GM23338 (cell line): ENCODE results near the gene OR8D2.

Experiments used
- EZH2 ChIP-seq: fragments of 200-600 bp; sonication (generic); IDR thresholded peaks from one replicate; pipeline ENCODE4 v1.8.0; 2017; ENCODE audit warnings: antibody characterized with exemption, mild to moderate bottlenecking, low read depth; ENCODE audit not compliant: unreplicated experiment
- EZH2phosphoT487 ChIP-seq: fragments of 200-600 bp; sonication (generic); IDR thresholded peaks from one replicate; pipeline ENCODE4 v1.8.1; 2018; ENCODE audit warnings: antibody characterized with exemption; ENCODE audit not compliant: unreplicated experiment
- JUNB ChIP-seq: IDR thresholded peaks from one replicate; pipeline ENCODE4 v1.6.1; 2016; ENCODE audit warnings: antibody characterized with exemption; ENCODE audit not compliant: unreplicated experiment
- NANOG ChIP-seq: IDR thresholded peaks from 2 replicates; pipeline ENCODE4 v1.6.1; 2016; ENCODE audit warnings: antibody characterized with exemption, borderline replicate concordance
- POLR2AphosphoS5 ChIP-seq: IDR thresholded peaks from 2 replicates; pipeline ENCODE4 v1.6.1; 2016; ENCODE audit warnings: antibody characterized with exemption, low read depth
- REST ChIP-seq: IDR thresholded peaks from one replicate; pipeline ENCODE4 v1.6.1; 2018; ENCODE audit warnings: antibody characterized with exemption; ENCODE audit not compliant: unreplicated experiment
- STAT1 ChIP-seq: IDR thresholded peaks from one replicate; pipeline ENCODE4 v1.6.1; 2016; ENCODE audit warnings: antibody characterized with exemption; ENCODE audit not compliant: unreplicated experiment
- ZNF331 ChIP-seq: fragments of 250-450 bp; sonication (Bioruptor Pico); IDR thresholded peaks from 2 replicates; pipeline ENCODE4 v1.5.0; 2020; ENCODE audit warnings: low read depth, mild to moderate bottlenecking, moderate library complexity
- TF ChIP-seq, protein P1 (sequence below), 2 experiments: fragments of 200-600 bp in 1 of 2; sonication (generic) in 1 of 2; conservative IDR thresholded peaks; 2 replicates each; pipeline versions ENCODE4 v1.5.1 to v1.6.1; 2016 to 2017; ENCODE audit warnings: antibody characterized with exemption in 2 of 2, low read depth in 2 of 2, mild to moderate bottlenecking in 2 of 2, moderate library complexity in 1 of 2
- TF ChIP-seq, protein P2 (sequence below): IDR thresholded peaks from 2 replicates; pipeline ENCODE4 v1.6.1; 2016; ENCODE audit warnings: antibody characterized with exemption

DNA sequence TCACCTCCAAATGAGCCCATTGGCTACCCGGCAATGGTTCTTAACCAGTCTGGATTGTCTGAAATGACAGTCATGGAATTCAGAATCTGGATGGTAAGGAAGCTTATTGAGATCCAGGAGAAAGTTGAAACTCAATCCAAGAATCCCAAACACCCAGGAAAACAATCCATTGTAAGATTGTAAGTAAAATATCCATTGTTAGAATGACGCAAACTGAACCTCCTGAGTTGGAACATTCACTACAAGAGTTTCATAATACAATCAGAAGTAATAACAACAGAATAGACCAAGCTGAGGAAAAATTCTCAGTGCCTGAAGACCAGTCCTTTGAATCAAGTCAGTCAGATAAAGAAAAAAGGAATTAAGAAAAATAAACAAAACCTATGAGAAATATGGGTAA lies 41.7 kb downstream of the OR8D2 start:
- TF ChIP-seq, protein P1, sequence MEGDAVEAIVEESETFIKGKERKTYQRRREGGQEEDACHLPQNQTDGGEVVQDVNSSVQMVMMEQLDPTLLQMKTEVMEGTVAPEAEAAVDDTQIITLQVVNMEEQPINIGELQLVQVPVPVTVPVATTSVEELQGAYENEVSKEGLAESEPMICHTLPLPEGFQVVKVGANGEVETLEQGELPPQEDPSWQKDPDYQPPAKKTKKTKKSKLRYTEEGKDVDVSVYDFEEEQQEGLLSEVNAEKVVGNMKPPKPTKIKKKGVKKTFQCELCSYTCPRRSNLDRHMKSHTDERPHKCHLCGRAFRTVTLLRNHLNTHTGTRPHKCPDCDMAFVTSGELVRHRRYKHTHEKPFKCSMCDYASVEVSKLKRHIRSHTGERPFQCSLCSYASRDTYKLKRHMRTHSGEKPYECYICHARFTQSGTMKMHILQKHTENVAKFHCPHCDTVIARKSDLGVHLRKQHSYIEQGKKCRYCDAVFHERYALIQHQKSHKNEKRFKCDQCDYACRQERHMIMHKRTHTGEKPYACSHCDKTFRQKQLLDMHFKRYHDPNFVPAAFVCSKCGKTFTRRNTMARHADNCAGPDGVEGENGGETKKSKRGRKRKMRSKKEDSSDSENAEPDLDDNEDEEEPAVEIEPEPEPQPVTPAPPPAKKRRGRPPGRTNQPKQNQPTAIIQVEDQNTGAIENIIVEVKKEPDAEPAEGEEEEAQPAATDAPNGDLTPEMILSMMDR (conservative IDR thresholded peaks at IDR 0.05; ENCODE audit: low read depth in 2 of 2): no peak
- TF ChIP-seq EZH2phosphoT487 (no peak), POLR2AphosphoS5 (no peak), STAT1 (no peak), REST (no peak), NANOG (no peak), EZH2 (no peak), ZNF331 (CRISPR knock-in tag) (no peak), JUNB (no peak)
- TF ChIP-seq, protein P2, sequence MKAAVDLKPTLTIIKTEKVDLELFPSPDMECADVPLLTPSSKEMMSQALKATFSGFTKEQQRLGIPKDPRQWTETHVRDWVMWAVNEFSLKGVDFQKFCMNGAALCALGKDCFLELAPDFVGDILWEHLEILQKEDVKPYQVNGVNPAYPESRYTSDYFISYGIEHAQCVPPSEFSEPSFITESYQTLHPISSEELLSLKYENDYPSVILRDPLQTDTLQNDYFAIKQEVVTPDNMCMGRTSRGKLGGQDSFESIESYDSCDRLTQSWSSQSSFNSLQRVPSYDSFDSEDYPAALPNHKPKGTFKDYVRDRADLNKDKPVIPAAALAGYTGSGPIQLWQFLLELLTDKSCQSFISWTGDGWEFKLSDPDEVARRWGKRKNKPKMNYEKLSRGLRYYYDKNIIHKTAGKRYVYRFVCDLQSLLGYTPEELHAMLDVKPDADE: no peak
